A549 (cell line): ENCODE measurements around the gene KMO. TPM values are rescaled to one million over a fixed set of nuclear protein-coding genes. Genes with fewer than 3 reads are reported as not detected.

Experiments used
- ATAC-seq, 2 experiments: fragments of 200-7000 bp in 1 of 2; fragments of >200 bp in 1 of 2; cut with Nextera tagmentation in 1 of 2; cut with Tn5 transposase in 1 of 2; 3 replicates each; pipeline versions ENCODE4 v1.8.0 to v1.9.1; 2018 to 2020; ENCODE audit warnings: mild to moderate bottlenecking in 1 of 2, moderate library complexity in 1 of 2
- CTCF ChIA-PET: fragments of 300-600 bp; sonication (Branson Sonifier 250); formaldehyde crosslinking; extraction: SDS; loops from one replicate; lab custom pipeline; 2021; ENCODE audit warnings: antibody characterized with exemption, inconsistent platforms; lab: Yijun Ruan, JAX
- POLR2A ChIA-PET: fragments of 350-600 bp; formaldehyde crosslinking; extraction: SDS; loops from one replicate; lab custom pipeline; 2021; ENCODE audit warnings: antibody characterized with exemption, inconsistent platforms; lab: Yijun Ruan, JAX
- DNase-seq, 2 experiments: peaks; one replicate each; pipeline versions ENCODE4 v3.0.0 to v3.0.0-alpha.2; 2011 to 2016; ENCODE audit warnings: low read depth in 1 of 2, low spot score in 1 of 2
- FAIRE-seq: peaks from 2 replicates; lab custom pipeline; 2011; peaks lifted over from hg19 to GRCh38; lab: Jason Lieb, UNC
- H3K27ac ChIP-seq, 2 experiments: fragments of >200 bp; sonication (Bioruptor Twin); formaldehyde crosslinking; 3 replicates each; pipeline ENCODE4 v1.5.1; 2016 to 2017
- H3K4me1 ChIP-seq: fragments of >200 bp; sonication (Bioruptor Twin); formaldehyde crosslinking; 3 replicates; pipeline ENCODE4 v1.6.1; 2016
- H3K4me2 ChIP-seq: fragments of >200 bp; sonication (Bioruptor Twin); formaldehyde crosslinking; 3 replicates; pipeline ENCODE4 v1.6.1; 2016
- H3K4me3 ChIP-seq: fragments of >200 bp; sonication (Bioruptor Twin); formaldehyde crosslinking; 3 replicates; pipeline ENCODE4 v1.5.1; 2016
- H3K9me3 ChIP-seq: fragments of >200 bp; sonication (Bioruptor Twin); formaldehyde crosslinking; 3 replicates; pipeline ENCODE4 v1.6.1; 2016
- BHLHE40 ChIP-seq: IDR thresholded peaks from 2 replicates; pipeline ENCODE4 v1.6.1; 2012; ENCODE audit warnings: low read depth, low read length, inconsistent platforms
- GATA3 ChIP-seq: IDR thresholded peaks from 2 replicates; pipeline ENCODE4 v1.6.1; 2012; ENCODE audit warnings: borderline replicate concordance
- HEYL ChIP-seq: fragments of 250-450 bp; sonication (Bioruptor Pico); IDR thresholded peaks from 2 replicates; pipeline ENCODE4 v1.8.0; 2021; ENCODE audit warnings: mild to moderate bottlenecking, moderate library complexity
- HMGXB4 ChIP-seq: fragments of 250-450 bp; sonication (Bioruptor Pico); IDR thresholded peaks from 2 replicates; pipeline ENCODE4 v1.5.0; 2021; ENCODE audit warnings: mild to moderate bottlenecking, moderate library complexity, borderline replicate concordance
- JUNB ChIP-seq: fragments of >200 bp; sonication (Bioruptor Twin); formaldehyde crosslinking; IDR thresholded peaks from 2 replicates; pipeline ENCODE4 v1.6.1; 2016
- KDM5A ChIP-seq: fragments of 200-600 bp; sonication (generic); IDR thresholded peaks from 2 replicates; pipeline ENCODE4 v1.6.1; 2016; ENCODE audit warnings: antibody characterized with exemption, mild to moderate bottlenecking
- PBX3 ChIP-seq: IDR thresholded peaks from 2 replicates; pipeline ENCODE4 v1.6.1; 2012
- PHF8 ChIP-seq: fragments of 200-600 bp; sonication (generic); IDR thresholded peaks from 2 replicates; pipeline ENCODE4 v1.6.1; 2016; ENCODE audit warnings: low read depth, mild to moderate bottlenecking, antibody characterized with exemption, moderate library complexity, borderline replicate concordance
- RARB ChIP-seq: fragments of 250-450 bp; sonication (Bioruptor Pico); IDR thresholded peaks from 2 replicates; pipeline ENCODE4 v1.8.0; 2021; ENCODE audit warnings: mild to moderate bottlenecking, moderate library complexity
- RCOR1 ChIP-seq: fragments of 150-350 bp; IDR thresholded peaks from 2 replicates; pipeline ENCODE4 v1.6.1; 2014; ENCODE audit warnings: antibody characterized with exemption, low read length, low read depth
- REST ChIP-seq: fragments of 200-600 bp; sonication (generic); IDR thresholded peaks from 2 replicates; pipeline ENCODE4 v1.6.1; 2016; ENCODE audit warnings: antibody characterized with exemption, mild to moderate bottlenecking, moderate library complexity
- RFX5 ChIP-seq: fragments of 450-650 bp; IDR thresholded peaks from 2 replicates; pipeline ENCODE4 v1.7.1; 2014; ENCODE audit warnings: antibody characterized with exemption, mild to moderate bottlenecking, moderate library complexity
- SREBF2 ChIP-seq: fragments of 450-650 bp; IDR thresholded peaks from 2 replicates; pipeline ENCODE4 v1.6.1; 2014; ENCODE audit warnings: mild to moderate bottlenecking, moderate library complexity
- TFCP2L1 ChIP-seq: fragments of 250-450 bp; sonication (Bioruptor Pico); IDR thresholded peaks from 2 replicates; pipeline ENCODE4 v1.5.0; 2021; ENCODE audit warnings: mild to moderate bottlenecking
- TP53 ChIP-seq: fragments of 250-450 bp; sonication (Bioruptor Pico); IDR thresholded peaks from 2 replicates; pipeline ENCODE4 v1.5.0; 2021; ENCODE audit warnings: mild to moderate bottlenecking, moderate library complexity
- USF2 ChIP-seq: fragments of 450-650 bp; IDR thresholded peaks from 2 replicates; pipeline ENCODE4 v1.6.1; 2014; ENCODE audit warnings: antibody characterized with exemption
- ZFP36 ChIP-seq: fragments of 450-650 bp; IDR thresholded peaks from 2 replicates; pipeline ENCODE4 v1.6.1; 2014; ENCODE audit warnings: borderline replicate concordance; ENCODE audit not compliant: partially characterized antibody
- ZNF302 ChIP-seq: fragments of 250-450 bp; sonication (Bioruptor Pico); IDR thresholded peaks from 2 replicates; pipeline ENCODE4 v1.9.0; 2021; ENCODE audit warnings: inconsistent platforms, mild to moderate bottlenecking, moderate library complexity
- whole genome bisulfite sequencing: methylation state at CpG from one replicate; pipeline ENCODE4 v1.1.6; 2017; ENCODE audit errors: missing lambda C conversion rate; 5-methylcytosine and 5-hydroxymethylcytosine counted together
- polyA plus RNA-seq, 4 experiments: library from polyadenylated mRNA; depleted of rRNA in 3 of 4; stranded (reverse); fragments of >200 nt; fragmentation: RNase III in 1 of 4; extraction: RNeasy Plus Mini Kit Qiagen cat#74134 plus additional on column Dnase treatment in 1 of 4; gene quantifications; 2 replicates in 3 of 4; 3 replicates in 1 of 4; pipeline ENCODE4 v1.2.3, GENCODE V29; 2011 to 2017
- TF ChIP-seq, protein P1 (sequence below): fragments of >200 bp; sonication (Bioruptor Twin); formaldehyde crosslinking; IDR thresholded peaks from 3 replicates; pipeline ENCODE4 v1.6.1; 2016

Gene KMO
- polyA plus RNA-seq, 2 of the 4 experiments (the other 2 are of a cell fraction), result 0.35 to 0.47 TPM

DNA sequence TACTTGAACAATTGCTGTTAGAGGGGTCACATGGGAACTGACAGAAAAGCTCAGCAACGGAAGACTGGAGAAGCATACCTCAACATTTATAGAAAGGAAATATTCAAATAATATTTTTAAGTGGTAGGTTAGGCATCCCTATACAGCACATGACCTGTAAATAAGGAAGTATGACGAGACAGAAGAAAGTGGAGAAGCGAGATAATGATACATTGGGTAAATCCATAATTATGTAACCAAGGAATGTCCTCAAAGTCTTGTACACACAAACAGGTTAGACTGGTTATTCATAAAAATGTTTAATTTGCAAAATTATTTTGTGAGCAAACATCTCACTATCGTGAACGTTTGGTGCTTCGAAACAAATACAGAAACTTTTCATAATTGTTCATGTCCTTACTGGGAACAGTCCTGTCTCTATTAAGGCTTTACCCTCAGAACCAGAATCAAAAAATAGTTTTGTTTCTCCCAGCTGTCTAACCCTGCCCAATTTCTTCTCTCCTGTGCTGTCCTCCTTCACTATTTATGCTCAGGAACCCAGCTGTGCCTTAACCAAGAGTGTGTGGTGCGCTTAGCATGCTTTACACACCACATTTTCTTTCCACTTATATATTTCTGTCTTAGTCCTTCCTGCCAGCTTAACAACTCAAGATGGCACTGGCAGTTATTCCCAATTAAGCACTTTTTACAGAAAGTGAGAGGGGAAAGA lies 10.2 kb downstream of the KMO start:
- H3K4me2 ChIP-seq, result no peak overlapping the region
- DNase-seq, result no peak
- ChIA-PET CTCF (no interaction called here), POLR2A (no interaction called here)
- ATAC-seq, result no peak
- H3K4me3 ChIP-seq, result no peak overlapping the region
- H3K27ac ChIP-seq, result no peak overlapping the region
- no peaks in the 10 kb centered on the region for H3K4me1 ChIP-seq
- no peaks in the 10 kb centered on the region for H3K9me3 ChIP-seq
- TF ChIP-seq JUNB (no peak), PHF8 (no peak), ZNF302 (CRISPR knock-in tag) (no peak), KDM5A (no peak), RFX5 (no peak), PBX3 (no peak), HMGXB4 (no peak), TP53 (CRISPR knock-in tag) (no peak), RCOR1 (no peak), GATA3 (no peak), BHLHE40 (no peak), ZFP36 (no peak), HEYL (CRISPR knock-in tag) (no peak), USF2 (no peak), TFCP2L1 (CRISPR knock-in tag) (no peak), REST (no peak), SREBF2 (no peak), RARB (CRISPR knock-in tag) (no peak)
- TF ChIP-seq, protein P1, sequence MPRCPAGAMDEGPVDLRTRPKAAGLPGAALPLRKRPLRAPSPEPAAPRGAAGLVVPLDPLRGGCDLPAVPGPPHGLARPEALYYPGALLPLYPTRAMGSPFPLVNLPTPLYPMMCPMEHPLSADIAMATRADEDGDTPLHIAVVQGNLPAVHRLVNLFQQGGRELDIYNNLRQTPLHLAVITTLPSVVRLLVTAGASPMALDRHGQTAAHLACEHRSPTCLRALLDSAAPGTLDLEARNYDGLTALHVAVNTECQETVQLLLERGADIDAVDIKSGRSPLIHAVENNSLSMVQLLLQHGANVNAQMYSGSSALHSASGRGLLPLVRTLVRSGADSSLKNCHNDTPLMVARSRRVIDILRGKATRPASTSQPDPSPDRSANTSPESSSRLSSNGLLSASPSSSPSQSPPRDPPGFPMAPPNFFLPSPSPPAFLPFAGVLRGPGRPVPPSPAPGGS, result no peak
- FAIRE-seq, result no peak
- WGBS, result 67% methylated on average over 7 of the region's 7 CpGs
